GM18505 (cell line): ENCODE results near the gene AWAT2.

Experiments
- ATAC-seq: cut with Tn5 transposase; IDR thresholded peaks from one replicate; pipeline ENCODE4 v1.9.1; 2021; ENCODE audit not compliant: unreplicated experiment
- POLR2A ChIP-seq: IDR thresholded peaks from 4 replicates; pipeline ENCODE4 v1.6.1; 2011; ENCODE audit warnings: borderline replicate concordance; ENCODE audit not compliant: insufficient read depth, insufficient read length; ENCODE audit errors: extremely low read depth

The AWAT2 gene

GRCh38 chrX:70030301-70030767 is 19.4 kb downstream of the AWAT2 start:
- no peak for TF ChIP-seq POLR2A
- no peak for ATAC-seq

GRCh38 chrX:70029863-70030262 is 19.9 kb downstream of the AWAT2 start:
- no peak for ATAC-seq
- TF ChIP-seq POLR2A: no peak

GRCh38 chrX:70026851-70027200 is 22.9 kb downstream of the AWAT2 start:
- no peak for ATAC-seq
- TF ChIP-seq POLR2A: no peak

- ATAC-seq: no peak
- no peak for TF ChIP-seq POLR2A
These were observed 23.5 kb downstream of the AWAT2 start for GRCh38 chrX:70026112-70026850.

- ATAC-seq: no peak
- no peak for TF ChIP-seq POLR2A
These were observed 24.3 kb downstream of the AWAT2 start for GRCh38 chrX:70025464-70025863.

- no peak for ATAC-seq
- no peak for TF ChIP-seq POLR2A
These were observed 27.1 kb downstream of the AWAT2 start for GRCh38 chrX:70022616-70023015.

- TF ChIP-seq POLR2A: no peak
- no peak for ATAC-seq
These were observed 33.2 kb downstream of the AWAT2 start for GRCh38 chrX:70016513-70016912.

GRCh38 chrX:70013466-70014381 is 36.0 kb downstream of the AWAT2 start:
- ATAC-seq: no peak
- no peak for TF ChIP-seq POLR2A

- ATAC-seq: no peak
- TF ChIP-seq POLR2A: no peak
These were observed 37.0 kb downstream of the AWAT2 start for GRCh38 chrX:70012756-70013155.

GRCh38 chrX:70009970-70010369 is 39.8 kb downstream of the AWAT2 start:
- ATAC-seq: no peak
- TF ChIP-seq POLR2A: no peak

GRCh38 chrX:70009049-70009448 is 40.7 kb downstream of the AWAT2 start:
- ATAC-seq: no peak
- no peak for TF ChIP-seq POLR2A

- TF ChIP-seq POLR2A: no peak
- ATAC-seq: no peak
These were observed 41.8 kb downstream of the AWAT2 start for GRCh38 chrX:70007946-70008345.

- no peak for ATAC-seq
- TF ChIP-seq POLR2A: no peak
These were observed 47.9 kb downstream of the AWAT2 start for GRCh38 chrX:70001708-70002341.
